22Rv1 (cell line): ENCODE data around the gene PARD3B.

Experiments
- ZFX ChIP-seq: fragments of 450-650 bp; IDR thresholded peaks from 2 replicates; pipeline ENCODE4 v1.6.1; 2017; ENCODE audit warnings: antibody characterized with exemption, borderline replicate concordance
- TF ChIP-seq, protein P1 (sequence below): fragments of 450-650 bp; IDR thresholded peaks from 2 replicates; pipeline ENCODE4 v1.5.1; 2017; ENCODE audit warnings: mild to moderate bottlenecking

DNA sequence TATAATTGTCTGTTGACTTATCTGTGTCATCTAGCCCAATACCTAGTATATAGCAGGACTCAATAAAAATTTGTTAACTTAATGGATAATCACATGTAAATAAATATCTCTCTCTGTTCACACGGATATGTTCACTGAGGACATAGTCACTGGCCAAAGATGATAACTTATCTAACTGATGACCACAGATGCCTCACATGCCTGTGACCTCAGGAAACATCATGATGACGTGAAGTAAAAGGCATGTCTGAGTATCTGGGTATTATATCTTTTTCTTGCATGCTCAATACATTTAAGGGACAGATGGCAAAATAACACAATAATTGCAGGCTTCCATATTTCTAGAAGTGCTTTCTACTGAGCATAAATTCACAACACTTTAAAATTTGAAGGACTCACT lies 41.4 kb upstream of the PARD3B start:
- TF ChIP-seq, protein P1, sequence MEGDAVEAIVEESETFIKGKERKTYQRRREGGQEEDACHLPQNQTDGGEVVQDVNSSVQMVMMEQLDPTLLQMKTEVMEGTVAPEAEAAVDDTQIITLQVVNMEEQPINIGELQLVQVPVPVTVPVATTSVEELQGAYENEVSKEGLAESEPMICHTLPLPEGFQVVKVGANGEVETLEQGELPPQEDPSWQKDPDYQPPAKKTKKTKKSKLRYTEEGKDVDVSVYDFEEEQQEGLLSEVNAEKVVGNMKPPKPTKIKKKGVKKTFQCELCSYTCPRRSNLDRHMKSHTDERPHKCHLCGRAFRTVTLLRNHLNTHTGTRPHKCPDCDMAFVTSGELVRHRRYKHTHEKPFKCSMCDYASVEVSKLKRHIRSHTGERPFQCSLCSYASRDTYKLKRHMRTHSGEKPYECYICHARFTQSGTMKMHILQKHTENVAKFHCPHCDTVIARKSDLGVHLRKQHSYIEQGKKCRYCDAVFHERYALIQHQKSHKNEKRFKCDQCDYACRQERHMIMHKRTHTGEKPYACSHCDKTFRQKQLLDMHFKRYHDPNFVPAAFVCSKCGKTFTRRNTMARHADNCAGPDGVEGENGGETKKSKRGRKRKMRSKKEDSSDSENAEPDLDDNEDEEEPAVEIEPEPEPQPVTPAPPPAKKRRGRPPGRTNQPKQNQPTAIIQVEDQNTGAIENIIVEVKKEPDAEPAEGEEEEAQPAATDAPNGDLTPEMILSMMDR = no peak
- TF ChIP-seq ZFX = no peak
